HUES48 (cell line): Measurements from ENCODE around the gene ACVR1B.

ENCODE experiments used
- H3K27ac ChIP-seq: one replicate; pipeline ENCODE4 v1.7.0; 2013; ENCODE audit warnings: low read depth, low read length, inconsistent platforms
- H3K27me3 ChIP-seq: 2 replicates; pipeline ENCODE4 v1.6.1; 2013; ENCODE audit warnings: mild to moderate bottlenecking, low read length; ENCODE audit not compliant: control insufficient read depth, insufficient read depth
- H3K36me3 ChIP-seq: 2 replicates; pipeline ENCODE4 v1.6.1; 2013; ENCODE audit warnings: low read length; ENCODE audit not compliant: control insufficient read depth, insufficient read depth
- H3K4me1 ChIP-seq: 2 replicates; pipeline ENCODE4 v1.6.1; 2013; ENCODE audit warnings: mild to moderate bottlenecking, low read length; ENCODE audit not compliant: control insufficient read depth, insufficient read depth
- H3K4me3 ChIP-seq: 2 replicates; pipeline ENCODE4 v1.5.1; 2013; ENCODE audit warnings: mild to moderate bottlenecking, low read depth, low read length
- H3K9ac ChIP-seq: 2 replicates; pipeline ENCODE4 v1.6.1; 2013; ENCODE audit warnings: mild to moderate bottlenecking, low read depth, low read length, moderate library complexity
- H3K9me3 ChIP-seq: 2 replicates; pipeline ENCODE4 v1.6.1; 2013; ENCODE audit warnings: low read length; ENCODE audit not compliant: control insufficient read depth, insufficient read depth

ACVR1B gene

DNA sequence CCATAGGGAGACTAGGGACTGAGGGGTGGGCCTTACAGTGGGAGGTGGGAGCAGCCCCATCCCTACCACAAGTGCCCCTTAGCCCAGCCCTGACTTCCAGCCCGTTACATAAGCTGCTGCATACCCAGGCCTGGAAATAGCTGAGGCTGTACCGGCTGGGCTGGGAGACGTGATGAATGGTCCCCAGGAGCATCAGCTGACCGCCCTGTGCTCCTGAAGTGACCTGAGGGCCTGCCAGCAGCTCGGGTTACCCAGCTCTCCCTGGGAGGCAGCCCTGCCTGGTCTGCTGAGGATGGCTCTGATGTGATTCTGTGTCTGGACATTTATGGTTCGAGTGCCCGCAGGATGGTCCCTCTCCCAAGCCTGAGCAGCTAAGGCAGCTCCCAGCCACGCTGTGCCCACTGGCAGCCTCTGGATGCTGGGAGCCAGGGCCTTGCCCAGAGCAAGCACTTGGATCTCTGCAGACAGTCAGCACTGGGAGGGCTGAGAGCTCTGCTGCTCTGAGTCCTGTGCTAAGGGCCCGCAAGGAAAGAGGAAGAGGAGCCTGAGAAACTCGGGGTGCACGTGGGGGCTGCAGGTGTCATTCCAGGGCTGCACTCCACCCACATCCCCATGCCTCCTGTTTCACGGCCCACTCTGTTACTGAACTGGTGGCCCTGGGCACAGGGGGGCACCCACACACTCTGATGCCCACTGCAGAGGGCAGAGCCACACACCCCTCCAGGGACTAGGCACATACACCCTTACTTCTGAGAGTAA lies 75.8 kb downstream of the ACVR1B start:
- Histone ChIP-seq H3K4me3 (no peak overlapping the region), H3K9ac (no peak overlapping the region), H3K27ac (no peak overlapping the region), H3K9me3 (no peaks in the 10 kb centered on the region), H3K27me3 (peaks cover 28% of the 10 kb centered on the region), H3K4me1 (peaks cover 18% of the 10 kb centered on the region), H3K36me3 (no peaks in the 10 kb centered on the region)

DNA sequence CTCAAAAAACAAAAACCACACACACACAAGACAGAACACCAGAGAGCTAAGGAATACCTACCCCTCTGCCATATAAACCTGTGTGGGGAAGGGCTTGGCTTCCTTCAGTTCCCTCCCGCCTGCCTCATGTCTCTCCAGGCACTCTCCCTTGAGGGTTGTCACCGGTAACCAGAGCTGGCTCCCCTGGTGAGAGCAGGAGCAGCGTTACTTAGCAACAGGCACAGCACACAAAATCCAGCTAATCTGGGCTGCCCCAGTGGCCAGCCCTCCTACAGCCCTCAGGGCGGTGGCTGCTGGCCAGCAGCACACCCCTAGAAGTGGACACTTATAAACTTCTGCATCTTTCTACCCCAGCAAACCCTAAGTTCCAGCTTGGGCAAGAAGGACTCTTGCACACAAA lies 78.2 kb downstream of the ACVR1B start:
- Histone ChIP-seq H3K9me3 (no peaks in the 10 kb centered on the region), H3K9ac (no peak overlapping the region), H3K36me3 (no peaks in the 10 kb centered on the region), H3K4me1 (peaks cover 24% of the 10 kb centered on the region), H3K4me3 (no peak overlapping the region), H3K27me3 (peaks cover 21% of the 10 kb centered on the region), H3K27ac (peak overlapping the region; percentile 35)

DNA sequence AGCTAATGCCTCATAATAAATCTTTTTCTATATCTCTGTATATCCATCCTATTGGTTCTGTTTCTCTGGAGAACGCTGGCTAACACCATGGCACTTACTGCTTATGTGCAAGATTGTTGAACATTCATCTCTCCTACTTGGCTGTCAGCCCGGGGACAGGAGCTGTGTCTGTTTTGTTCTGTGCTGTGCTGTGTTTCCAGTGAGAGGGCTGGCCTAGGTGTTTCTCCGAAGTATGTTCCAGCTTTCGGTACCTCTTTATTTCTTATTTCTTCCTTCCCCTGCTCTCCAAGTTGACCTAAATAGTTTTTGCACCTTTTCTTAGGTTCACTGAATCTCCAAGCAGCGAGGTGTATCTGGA lies 80.9 kb downstream of the ACVR1B start:
- Histone ChIP-seq H3K27me3 (peaks cover 39% of the 10 kb centered on the region), H3K4me1 (peaks cover 22% of the 10 kb centered on the region), H3K27ac (peak overlapping the region; percentile 2), H3K9me3 (no peaks in the 10 kb centered on the region), H3K4me3 (peak overlapping the region; percentile 34), H3K36me3 (no peaks in the 10 kb centered on the region), H3K9ac (no peak overlapping the region; the same call in 1 of the 2 replicates)

DNA sequence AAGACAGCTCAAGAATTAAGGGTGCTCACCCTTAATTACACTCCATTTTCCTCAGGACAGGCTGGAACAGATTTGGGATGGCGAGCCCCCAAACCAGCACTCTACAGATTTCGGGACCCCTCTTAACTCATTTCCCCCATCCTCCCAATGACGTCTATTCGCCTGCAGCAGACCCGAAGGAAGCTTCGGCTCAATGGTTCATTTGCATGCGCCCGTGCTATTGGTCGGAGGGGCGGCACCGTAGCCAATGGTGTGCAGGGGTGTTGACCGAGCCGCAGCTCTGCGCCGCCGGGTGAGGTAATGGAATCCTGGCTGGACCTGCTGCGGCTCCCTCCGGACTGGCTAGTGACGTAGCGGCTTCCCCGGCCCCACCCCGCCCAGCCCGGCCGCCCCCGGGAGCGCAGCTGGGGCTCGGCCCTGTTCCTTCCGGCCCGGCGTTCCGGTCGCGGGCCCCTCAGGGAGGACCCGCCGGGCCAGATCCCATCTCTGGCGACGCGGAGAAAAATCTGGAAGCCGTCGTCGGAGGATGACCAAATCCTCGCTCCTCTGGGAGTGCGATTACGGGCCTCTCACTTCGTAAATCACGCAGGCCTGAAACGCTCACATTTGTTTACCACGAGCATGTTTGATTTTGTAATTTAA lies 81.4 kb downstream of the ACVR1B start:
- Histone ChIP-seq H3K9ac (peak overlapping the region; percentile 60; the same call in 1 of the 2 replicates), H3K4me1 (peaks cover 22% of the 10 kb centered on the region), H3K36me3 (no peaks in the 10 kb centered on the region), H3K4me3 (peak overlapping the region; percentile 60), H3K27me3 (peaks cover 39% of the 10 kb centered on the region), H3K27ac (peak overlapping the region; percentile 80), H3K9me3 (no peaks in the 10 kb centered on the region)

DNA sequence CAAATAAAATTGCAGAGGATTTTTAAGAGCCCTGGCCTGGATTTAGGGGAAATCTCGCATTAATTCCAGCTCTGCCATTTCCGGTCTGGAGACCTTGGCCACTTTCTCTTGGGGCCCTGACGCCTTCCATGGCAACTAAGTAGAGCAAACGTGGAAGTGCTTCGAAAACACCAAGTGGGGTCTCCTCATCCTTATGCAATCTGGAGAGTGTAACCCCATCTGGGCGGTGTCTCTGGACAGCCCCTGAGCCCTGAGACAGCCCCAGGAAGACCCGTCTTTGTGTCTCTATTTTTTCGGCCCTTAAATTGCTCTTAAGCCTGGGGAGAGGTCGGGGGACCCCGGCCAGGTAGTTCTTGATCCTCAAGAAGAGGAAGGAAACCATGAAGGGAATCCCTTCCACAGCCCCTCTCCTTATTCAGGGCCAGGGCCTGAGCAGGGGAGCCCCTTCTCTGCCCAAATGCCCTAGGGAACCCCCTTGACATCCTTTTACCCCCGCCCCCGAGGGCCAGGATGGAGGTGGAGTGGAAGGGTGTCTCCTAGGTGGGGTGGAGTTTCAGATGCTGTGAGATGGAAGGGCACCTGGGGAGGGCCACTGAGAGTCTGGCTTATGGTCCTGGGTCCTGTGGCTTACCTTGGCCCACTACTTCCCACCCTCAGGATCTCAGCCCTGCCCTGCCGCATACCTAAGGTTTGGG lies 82.1 kb downstream of the ACVR1B start:
- Histone ChIP-seq H3K27ac (peak overlapping the region; percentile 80), H3K4me3 (peak overlapping the region; percentile 60), H3K36me3 (no peaks in the 10 kb centered on the region)

DNA sequence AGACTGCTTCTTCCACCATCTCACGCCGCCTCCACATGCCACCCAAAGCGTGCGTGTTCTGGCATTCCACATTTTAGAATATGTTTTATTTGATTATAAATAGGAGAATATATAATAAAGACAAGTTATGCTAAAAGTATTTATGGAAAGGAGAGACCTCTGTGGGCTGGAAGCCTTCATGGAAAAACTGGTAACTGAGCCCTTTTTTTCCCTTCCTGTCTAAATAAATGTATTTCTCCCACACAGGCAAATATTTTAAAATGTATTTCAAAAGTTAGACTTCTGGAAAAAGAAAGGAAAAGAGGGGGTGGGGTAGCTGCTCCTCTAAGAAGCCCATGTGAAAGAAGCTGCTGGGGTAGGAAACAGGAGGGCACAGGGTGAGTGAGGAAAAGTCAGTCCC lies 83.7 kb downstream of the ACVR1B start:
- Histone ChIP-seq H3K9ac (no peak overlapping the region), H3K27me3 (peaks cover 52% of the 10 kb centered on the region), H3K36me3 (no peaks in the 10 kb centered on the region), H3K4me3 (no peak overlapping the region), H3K27ac (no peak overlapping the region), H3K9me3 (no peaks in the 10 kb centered on the region), H3K4me1 (peaks cover 15% of the 10 kb centered on the region)

More for the DNA sequence above, 82.1 kb downstream of the ACVR1B start:
- H3K9ac ChIP-seq = peak overlapping the region; percentile 60; the same call in 1 of the 2 replicates
- H3K4me1 ChIP-seq = peaks cover 24% of the 10 kb centered on the region
- H3K9me3 ChIP-seq = no peaks in the 10 kb centered on the region
- H3K27me3 ChIP-seq = peaks cover 44% of the 10 kb centered on the region

DNA sequence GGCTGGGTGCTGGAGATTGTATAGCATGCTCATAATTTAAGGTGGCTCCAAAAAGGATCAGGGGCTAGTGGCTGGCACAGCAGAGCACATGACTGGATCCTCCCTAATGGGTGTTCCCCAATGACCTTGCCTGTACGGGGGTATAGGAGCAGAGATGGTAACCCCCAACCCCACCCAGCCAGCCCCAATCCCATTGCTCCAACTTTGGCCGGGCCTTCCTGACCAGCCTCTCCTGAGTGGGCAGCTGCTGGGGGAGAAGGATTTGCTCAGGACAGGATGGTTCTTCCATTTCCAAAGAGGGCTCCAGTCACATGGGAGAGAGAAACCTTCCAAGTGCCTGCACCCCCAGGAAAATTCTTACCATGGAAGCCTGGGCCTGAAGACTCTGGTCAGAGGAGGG lies 84.4 kb downstream of the ACVR1B start:
- Histone ChIP-seq H3K9ac (no peak overlapping the region), H3K4me3 (no peak overlapping the region), H3K27me3 (peaks cover 52% of the 10 kb centered on the region), H3K4me1 (peaks cover 15% of the 10 kb centered on the region), H3K27ac (no peak overlapping the region), H3K36me3 (no peaks in the 10 kb centered on the region), H3K9me3 (no peaks in the 10 kb centered on the region)

DNA sequence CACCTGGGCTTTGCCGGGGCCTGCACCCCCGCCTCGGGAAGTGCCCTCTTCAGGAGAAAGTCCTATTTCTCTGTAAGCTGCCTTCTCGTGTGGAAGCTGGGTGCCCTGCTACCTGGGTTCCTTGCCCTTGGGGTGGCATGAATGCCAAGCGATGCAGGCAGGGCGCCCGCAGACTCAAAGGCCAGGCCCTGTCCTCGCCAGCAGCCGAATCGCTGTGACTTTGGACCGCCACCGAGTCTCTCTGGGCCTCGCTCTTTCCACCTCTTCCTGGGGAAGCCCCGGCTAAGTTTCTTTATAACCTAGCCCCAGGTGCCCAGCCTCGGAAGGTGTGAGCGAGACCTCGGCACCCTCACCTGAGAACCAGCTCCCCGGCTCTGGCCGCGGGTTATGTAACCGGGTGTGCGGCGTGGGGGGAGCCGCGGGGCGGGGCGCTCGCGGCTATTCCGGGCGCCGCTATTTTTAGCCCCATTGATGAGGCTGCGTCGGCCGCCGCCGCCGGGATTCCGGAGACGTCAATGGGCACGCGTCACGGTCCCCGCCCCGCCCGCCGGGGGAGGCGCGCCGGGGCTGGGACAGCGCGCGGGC lies 85.2 kb downstream of the ACVR1B start:
- Histone ChIP-seq H3K9ac (peak overlapping the region; percentile 26; the same call in 1 of the 2 replicates), H3K36me3 (no peaks in the 10 kb centered on the region), H3K4me1 (peaks cover 18% of the 10 kb centered on the region), H3K4me3 (peak overlapping the region; percentile 63), H3K9me3 (no peaks in the 10 kb centered on the region), H3K27me3 (peaks cover 52% of the 10 kb centered on the region), H3K27ac (peak overlapping the region; percentile 77)

DNA sequence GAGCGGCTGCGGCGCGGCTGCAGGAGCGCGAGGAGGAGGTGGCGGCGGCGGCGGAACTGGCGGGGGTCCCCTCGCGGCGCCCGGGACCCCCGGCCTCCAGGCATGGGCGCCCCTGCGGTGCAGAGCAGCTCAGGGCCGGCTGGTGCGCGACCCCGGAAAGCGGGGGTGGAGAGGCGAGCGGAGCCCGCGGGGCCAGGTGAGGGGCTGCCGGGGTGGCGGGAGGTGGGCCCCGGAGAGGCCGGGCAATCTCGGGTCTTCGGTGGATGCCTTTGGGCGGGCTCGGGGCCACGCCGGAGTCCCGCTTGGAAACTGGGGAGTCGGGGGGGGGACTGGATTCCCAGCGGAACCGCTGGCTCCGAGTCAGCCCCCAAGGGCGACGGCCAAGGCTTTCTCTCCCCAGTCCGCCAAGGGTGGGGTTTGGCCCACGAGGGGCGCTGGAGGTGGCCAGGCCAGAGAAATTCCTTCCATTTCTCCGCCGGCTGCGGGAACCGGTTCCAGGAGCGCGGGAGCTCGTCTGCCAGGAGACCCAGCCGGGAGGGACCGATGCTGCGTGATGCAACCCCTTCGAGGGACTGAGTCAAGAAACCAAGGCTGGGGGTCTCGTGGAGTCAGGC lies 85.9 kb downstream of the ACVR1B start:
- peak overlapping the region; percentile 77 for H3K4me3 ChIP-seq
- peaks cover 16% of the 10 kb centered on the region for H3K4me1 ChIP-seq
- H3K27me3 ChIP-seq = peaks cover 46% of the 10 kb centered on the region
- no peaks in the 10 kb centered on the region for H3K36me3 ChIP-seq
- peak overlapping the region; percentile 8 for H3K27ac ChIP-seq
- no peaks in the 10 kb centered on the region for H3K9me3 ChIP-seq
- peak overlapping the region; percentile 65 for H3K9ac ChIP-seq

DNA sequence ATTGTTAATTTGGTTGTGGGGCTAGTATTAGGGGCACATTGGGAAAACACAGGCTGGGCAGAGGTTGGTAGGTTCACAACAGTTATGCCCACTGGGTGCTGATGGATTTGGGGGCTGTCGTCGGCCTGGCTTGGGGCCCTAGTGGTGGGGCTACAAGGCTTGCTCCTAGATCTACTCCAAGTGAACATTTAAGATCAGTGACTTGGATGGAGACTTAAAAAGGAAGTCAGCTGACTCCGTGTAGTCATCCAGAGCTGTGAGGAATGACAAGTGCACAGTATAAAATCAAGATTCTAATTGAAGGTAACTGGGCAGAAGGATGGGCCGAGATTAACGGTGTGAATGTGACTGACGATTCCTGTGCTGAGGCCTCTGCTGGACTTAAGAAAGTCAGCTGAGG lies 86.9 kb downstream of the ACVR1B start:
- no peak overlapping the region for H3K9ac ChIP-seq
- peaks cover 9% of the 10 kb centered on the region; the same call in 1 of the 2 replicates for H3K4me1 ChIP-seq
- H3K9me3 ChIP-seq = no peaks in the 10 kb centered on the region
- H3K36me3 ChIP-seq = no peaks in the 10 kb centered on the region
- H3K27me3 ChIP-seq = peaks cover 46% of the 10 kb centered on the region
- no peak overlapping the region for H3K4me3 ChIP-seq
- H3K27ac ChIP-seq = no peak overlapping the region
